GM23248 (cell line): Measurements from ENCODE around the gene CAMK2D. TPM values are rescaled to one million over a fixed set of nuclear protein-coding genes. Genes with fewer than 3 reads are reported as not detected.
A peak's percentile ranks its signal among the peaks of the same experiment; 100 is the strongest.

Source experiments
- DNase-seq: peaks from one replicate; pipeline ENCODE4 v3.0.0-alpha.2; 2015
- H2AFZ ChIP-seq: fragments of 200-600 bp; sonication (generic); 2 replicates; pipeline ENCODE4 v1.6.1; 2016; ENCODE audit warnings: antibody characterized with exemption
- H3F3A ChIP-seq: fragments of 200-600 bp; sonication (generic); 2 replicates; pipeline ENCODE4 v1.6.1; 2016; ENCODE audit warnings: mild to moderate bottlenecking, antibody characterized with exemption, mixed run types; ENCODE audit not compliant: insufficient read depth
- H3K27ac ChIP-seq: fragments of 200-600 bp; sonication (generic); 2 replicates; pipeline ENCODE4 v1.5.1; 2016; ENCODE audit warnings: mild to moderate bottlenecking
- H3K27me3 ChIP-seq: fragments of 200-600 bp; sonication (generic); replicated peaks from 2 replicates; pipeline ENCODE4 v1.6.1; 2016; ENCODE audit warnings: mild to moderate bottlenecking; ENCODE audit not compliant: insufficient read depth
- H3K36me3 ChIP-seq: fragments of 200-600 bp; sonication (generic); 2 replicates; pipeline ENCODE4 v1.6.1; 2016; ENCODE audit warnings: low read depth, mild to moderate bottlenecking
- H3K4me1 ChIP-seq: fragments of 200-600 bp; sonication (generic); 2 replicates; pipeline ENCODE4 v1.6.1; 2016; ENCODE audit warnings: mild to moderate bottlenecking; ENCODE audit not compliant: insufficient read depth
- H3K4me2 ChIP-seq: fragments of 200-600 bp; sonication (generic); one replicate; pipeline ENCODE4 v1.6.1; 2016; ENCODE audit warnings: mild to moderate bottlenecking; ENCODE audit not compliant: unreplicated experiment
- H3K4me3 ChIP-seq: fragments of 200-600 bp; sonication (generic); 2 replicates; pipeline ENCODE4 v1.5.1; 2016; ENCODE audit warnings: mild to moderate bottlenecking
- H3K79me2 ChIP-seq: fragments of 200-600 bp; sonication (generic); 2 replicates; pipeline ENCODE4 v1.6.1; 2016; ENCODE audit warnings: mild to moderate bottlenecking; ENCODE audit not compliant: insufficient read depth
- H3K9ac ChIP-seq: fragments of 200-600 bp; sonication (generic); 2 replicates; pipeline ENCODE4 v1.6.1; 2016; ENCODE audit warnings: mild to moderate bottlenecking
- H3K9me2 ChIP-seq: fragments of 200-600 bp; sonication (generic); 2 replicates; pipeline ENCODE4 v1.6.1; 2016; ENCODE audit warnings: mixed run types, mild to moderate bottlenecking, moderate library complexity; ENCODE audit not compliant: insufficient read depth
- H3K9me3 ChIP-seq: fragments of 200-600 bp; sonication (generic); one replicate; pipeline ENCODE4 v1.6.1; 2017; ENCODE audit warnings: low read depth
- H4K20me1 ChIP-seq: fragments of 200-600 bp; sonication (generic); 2 replicates; pipeline ENCODE4 v1.6.0; 2016; ENCODE audit not compliant: insufficient read depth
- EZH2 ChIP-seq: fragments of 200-600 bp; sonication (generic); IDR thresholded peaks from 2 replicates; pipeline ENCODE4 v1.6.1; 2018; ENCODE audit warnings: antibody characterized with exemption, mild to moderate bottlenecking; ENCODE audit not compliant: insufficient read depth, poor library complexity, severe bottlenecking
- EZH2phosphoT487 ChIP-seq: fragments of 200-600 bp; sonication (generic); IDR thresholded peaks from 2 replicates; pipeline ENCODE4 v1.6.1; 2018; ENCODE audit warnings: antibody characterized with exemption, moderate library complexity, mild to moderate bottlenecking, low read depth; ENCODE audit not compliant: insufficient read depth
- whole genome bisulfite sequencing, 2 experiments: methylation state at CpG; one replicate each; pipeline ENCODE4 v1.1.6; 2015 to 2017; ENCODE audit warnings: low lambda C conversion rate in 2 of 2, low coverage in 1 of 2; ENCODE audit errors: missing lambda C conversion rate in 2 of 2; 5-methylcytosine and 5-hydroxymethylcytosine counted together
- in situ Hi-C: fragments of 300-500 bp; cut with MboI; formaldehyde crosslinking; loops from 2 replicates; pipeline ENCODE4 v1.15.0; 2020
- polyA plus RNA-seq: library from polyadenylated mRNA; unstranded; fragments of >200 nt; fragmentation: Nextera tagmentation; extraction: Ambion mirVana; gene quantifications from 2 replicates; pipeline ENCODE4 v1.2.1, GENCODE V29; 2016
- total RNA-seq: library from RNA; depleted of rRNA; stranded (reverse); fragments of >200 nt; shearing (Covaris generic); gene quantifications from 2 replicates; pipeline ENCODE4 v1.2.3, GENCODE V29; 2014

CAMK2D gene
- total and polyA plus RNA-seq, 2 experiments from 2014 or later = 78.8 to 94.5 TPM

GRCh38 chr4:113561758-113562157, 199.8 kb downstream of the CAMK2D start:
- no peak for TF ChIP-seq EZH2
- no peak for TF ChIP-seq EZH2phosphoT487
- H4K20me1 ChIP-seq = no peaks in the 10 kb centered on the region
- H3K27ac ChIP-seq = no peak overlapping the region
- H2AFZ ChIP-seq = no peak overlapping the region
- peaks cover 15% of the 10 kb centered on the region; the same call in 1 of the 2 replicates for H3K36me3 ChIP-seq
- no peaks in the 10 kb centered on the region for H3F3A ChIP-seq
- H3K79me2 ChIP-seq = peaks cover 70% of the 10 kb centered on the region
- 79 to 83% methylated on average over 2 of the region's 2 CpGs for WGBS, 2 experiments
- H3K27me3 ChIP-seq = no peaks in the 10 kb centered on the region
- DNase-seq = no peak
- H3K9me3 ChIP-seq = no peaks in the 10 kb centered on the region
- no peak overlapping the region for H3K4me2 ChIP-seq
- H3K4me3 ChIP-seq = no peak overlapping the region
- H3K9me2 ChIP-seq = no peaks in the 10 kb centered on the region
- H3K9ac ChIP-seq = no peak overlapping the region
- H3K4me1 ChIP-seq = peaks cover 19% of the 10 kb centered on the region
- in situ Hi-C loops = no loop called here

GRCh38 chr4:113561092-113561491, 200.4 kb downstream of the CAMK2D start:
- Histone ChIP-seq H3K9me3 (no peaks in the 10 kb centered on the region), H3K79me2 (peaks cover 70% of the 10 kb centered on the region), H3K36me3 (peaks cover 15% of the 10 kb centered on the region; the same call in 1 of the 2 replicates), H3K4me1 (peaks cover 19% of the 10 kb centered on the region), H3K4me2 (no peak overlapping the region), H2AFZ (no peak overlapping the region), H3K9ac (no peak overlapping the region), H4K20me1 (no peaks in the 10 kb centered on the region), H3K9me2 (no peaks in the 10 kb centered on the region), H3K27me3 (no peaks in the 10 kb centered on the region), H3K4me3 (no peak overlapping the region), H3F3A (no peaks in the 10 kb centered on the region), H3K27ac (no peak overlapping the region)
- WGBS, 2 experiments = 100% methylated on average over 2 of the region's 2 CpGs
- no peak for DNase-seq
- TF ChIP-seq EZH2 = no peak
- TF ChIP-seq EZH2phosphoT487 = no peak
- in situ Hi-C loops = no loop called here

GRCh38 chr4:113560579-113560978, 201.0 kb downstream of the CAMK2D start:
- Histone ChIP-seq H3K4me1 (peaks cover 18% of the 10 kb centered on the region), H4K20me1 (no peaks in the 10 kb centered on the region), H3K4me3 (no peak overlapping the region), H3K9me2 (no peaks in the 10 kb centered on the region), H3K9ac (no peak overlapping the region), H3K27ac (no peak overlapping the region), H3K36me3 (peaks cover 15% of the 10 kb centered on the region; the same call in 1 of the 2 replicates), H2AFZ (no peak overlapping the region), H3F3A (no peaks in the 10 kb centered on the region), H3K4me2 (no peak overlapping the region), H3K27me3 (no peaks in the 10 kb centered on the region), H3K79me2 (peaks cover 68% of the 10 kb centered on the region), H3K9me3 (no peaks in the 10 kb centered on the region)
- peak; percentile 25 for DNase-seq
- in situ Hi-C loops = no loop called here
- TF ChIP-seq EZH2phosphoT487 (no peak), EZH2 (no peak)

GRCh38 chr4:113559947-113560346, 201.6 kb downstream of the CAMK2D start:
- Histone ChIP-seq H3K9ac (no peak overlapping the region), H3F3A (no peaks in the 10 kb centered on the region), H3K36me3 (peaks cover 15% of the 10 kb centered on the region; the same call in 1 of the 2 replicates), H3K4me2 (no peak overlapping the region), H3K9me3 (no peaks in the 10 kb centered on the region), H4K20me1 (no peaks in the 10 kb centered on the region), H3K9me2 (no peaks in the 10 kb centered on the region), H3K79me2 (peaks cover 66% of the 10 kb centered on the region), H2AFZ (no peak overlapping the region), H3K27ac (no peak overlapping the region), H3K27me3 (no peaks in the 10 kb centered on the region), H3K4me1 (peaks cover 12% of the 10 kb centered on the region), H3K4me3 (no peak overlapping the region)
- no peak for DNase-seq
- WGBS, 2 experiments = 95 to 98% methylated on average over 5 of the region's 5 CpGs
- no peak for TF ChIP-seq EZH2phosphoT487
- no peak for TF ChIP-seq EZH2
- in situ Hi-C loops = loop anchor here (10.0 kb wide), 1 partner anchor 195 kb away; no protein-coding TSS in a partner anchor
